D721Med (cell line): Measurements from ENCODE around the gene FGF14.

Experiments
- DNase-seq: peaks from one replicate; pipeline ENCODE4 v3.0.0; 2011; ENCODE audit warnings: low spot score; ENCODE audit not compliant: insufficient read length
- FAIRE-seq: peaks from 2 replicates; lab custom pipeline; 2011; peaks lifted over from hg19 to GRCh38; lab: Jason Lieb, UNC
- CTCF ChIP-seq: IDR thresholded peaks from 2 replicates; pipeline ENCODE4 v1.5.1; 2012; ENCODE audit warnings: mild to moderate bottlenecking, control low read depth; ENCODE audit not compliant: insufficient read depth; ENCODE audit errors: missing control alignments

The FGF14 gene

DNA sequence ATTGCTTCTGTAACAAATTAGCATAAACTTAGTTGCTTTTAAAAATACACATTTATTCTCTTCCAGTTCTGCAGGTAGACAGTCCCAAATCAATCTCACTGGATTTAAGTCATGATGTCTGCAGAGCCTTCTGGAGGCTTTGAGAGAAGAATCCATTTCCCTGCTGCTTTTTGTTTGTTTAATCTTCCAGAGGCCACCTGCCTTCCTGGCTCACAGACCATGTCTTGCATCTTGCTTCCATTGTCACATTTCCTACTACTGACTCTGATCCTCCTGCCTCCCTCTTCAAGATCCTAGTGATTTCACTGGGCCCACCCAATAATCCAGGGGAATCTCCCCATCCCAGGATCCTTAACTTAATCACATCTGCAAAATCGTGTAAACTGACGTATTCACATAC, 476.1 kb downstream of the FGF14 start:
- FAIRE-seq (no peak), DNase-seq (no peak)
- no peak for TF ChIP-seq CTCF

- TF ChIP-seq CTCF = peak; percentile 21
- DNase-seq (no peak), FAIRE-seq (no peak)
These were observed 482.2 kb downstream of the FGF14 start for GRCh38 chr13:101919541-101920181.

DNA sequence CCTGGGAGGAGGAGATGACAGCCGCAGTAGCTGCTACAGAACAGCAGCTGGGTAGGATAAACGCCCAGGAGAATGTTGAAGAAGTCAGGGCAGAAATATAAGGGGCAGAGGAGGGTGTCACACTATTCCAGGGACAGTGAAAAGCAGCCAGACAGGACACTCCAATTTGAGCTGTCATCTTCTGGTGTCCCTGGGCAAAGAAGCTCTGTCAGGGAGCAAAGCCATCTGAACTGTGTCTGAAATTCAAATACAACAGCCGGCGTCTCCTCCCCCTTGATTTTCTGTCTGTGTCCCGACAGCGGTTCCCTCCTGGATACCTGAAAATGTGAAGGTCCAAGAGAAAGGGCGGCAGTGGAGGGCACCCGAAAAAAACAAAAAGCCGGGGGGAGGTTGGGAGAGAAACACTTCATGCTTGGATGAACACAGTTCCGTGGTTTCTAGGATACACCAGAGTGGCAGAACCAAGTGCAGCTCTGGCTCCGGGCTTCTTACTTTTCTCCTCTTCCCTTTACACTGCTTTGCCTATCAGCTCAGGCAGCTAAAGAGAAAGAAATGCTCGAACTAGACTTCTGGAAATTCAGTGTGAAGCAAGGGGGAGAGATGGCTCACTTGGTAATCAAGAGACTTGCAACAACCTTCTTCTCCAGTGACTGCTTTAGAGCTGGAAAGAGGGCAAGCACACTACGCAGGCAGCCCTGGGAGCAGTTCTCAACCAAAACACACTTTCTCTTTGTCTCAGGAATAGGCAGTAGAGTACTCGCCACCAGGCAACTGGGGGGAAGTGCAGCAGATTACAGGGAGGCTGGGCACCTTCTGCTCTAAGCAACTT, 483.8 kb downstream of the FGF14 start:
- FAIRE-seq (no peak), DNase-seq (no peak)
- TF ChIP-seq CTCF = no peak

DNA sequence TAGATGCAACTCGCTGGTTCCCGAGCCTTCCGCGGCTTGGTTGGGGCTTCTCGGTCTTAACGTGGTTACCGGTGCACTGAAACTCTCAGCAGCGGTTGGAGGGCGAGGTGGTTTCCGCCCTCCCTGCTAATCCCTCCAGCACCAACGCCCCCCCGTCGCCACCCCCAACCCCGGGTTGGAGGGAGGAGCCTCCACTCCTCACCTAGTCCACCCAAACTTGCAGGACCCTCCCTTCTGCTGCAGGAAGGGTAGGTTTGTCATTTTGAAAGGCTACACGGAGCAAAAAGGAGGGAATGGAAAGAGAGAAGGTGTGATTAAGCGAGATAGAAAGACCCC, 484.4 kb downstream of the FGF14 start:
- no peak for FAIRE-seq
- no peak for DNase-seq
- no peak for TF ChIP-seq CTCF

GRCh38 chr13:101916775-101917474, 484.9 kb downstream of the FGF14 start:
- FAIRE-seq = no peak
- TF ChIP-seq CTCF = no peak
- no peak for DNase-seq

- FAIRE-seq (no peak), DNase-seq (no peak)
- TF ChIP-seq CTCF = peak; percentile 26
These were observed 485.6 kb downstream of the FGF14 start for GRCh38 chr13:101916108-101916774.
